T-helper 2 cell treated with Interferon-gamma antibody and Interleukin-4, amounts not matched to agents 100 ng/mL and 5 ng/mL, for 36 hours (primary cell): Measurements from ENCODE around the gene GRIK4. TPM values are rescaled to one million over a fixed set of nuclear protein-coding genes. Genes with fewer than 3 reads are reported as not detected.
"Not testable (repeated sequence)": the region's sequence is repeated elsewhere in the genome, so short reads cannot be mapped to it uniquely, and the experiment has no call there.

ENCODE experiments used
- intact Hi-C: fragments of 100-400 bp; cut with micrococcal nuclease; formaldehyde crosslinking; loops from one replicate; pipeline ENCODE4 v1.15.1; 2023
- total RNA-seq: library from RNA; stranded (reverse); gene quantifications from 2 replicates; pipeline ENCODE4 v1.2.3, GENCODE V29; 2022

The GRIK4 gene
- total RNA-seq, 1 donor from 2014 or later = not detected

- intact Hi-C loops = no loop called here
Observed at GRCh38 chr11:120601536-120601935, 90.0 kb downstream of the GRIK4 start.

GRCh38 chr11:120603071-120603470 lies 91.5 kb downstream of the GRIK4 start:
- intact Hi-C loops = no loop called here

GRCh38 chr11:120605469-120605868 lies 93.9 kb downstream of the GRIK4 start:
- intact Hi-C loops = no loop called here

GRCh38 chr11:120606211-120607010 lies 94.9 kb downstream of the GRIK4 start:
- intact Hi-C loops = no loop called here

- intact Hi-C loops = no loop called here
Observed at GRCh38 chr11:120608061-120608460, 96.5 kb downstream of the GRIK4 start.

GRCh38 chr11:120608760-120609211 lies 97.2 kb downstream of the GRIK4 start:
- intact Hi-C loops = no loop called here

GRCh38 chr11:120610111-120610510 lies 98.6 kb downstream of the GRIK4 start:
- intact Hi-C loops = no loop called here

- intact Hi-C loops = no loop called here
Observed at GRCh38 chr11:120611581-120611980, 100.0 kb downstream of the GRIK4 start.

GRCh38 chr11:120612513-120613263 lies 101.1 kb downstream of the GRIK4 start:
- intact Hi-C loops = no loop called here

- intact Hi-C loops = no loop called here
Observed at GRCh38 chr11:120613264-120614226, 102.0 kb downstream of the GRIK4 start.

- intact Hi-C loops = no loop called here
Observed at GRCh38 chr11:120615391-120615790, 103.8 kb downstream of the GRIK4 start.

- intact Hi-C loops = no loop called here
Observed at GRCh38 chr11:120618399-120618798, 106.9 kb downstream of the GRIK4 start.

GRCh38 chr11:120622189-120622875 lies 110.8 kb downstream of the GRIK4 start:
- intact Hi-C loops = no loop called here

GRCh38 chr11:120624992-120625391 lies 113.4 kb downstream of the GRIK4 start:
- intact Hi-C loops = not testable (repeated sequence)

- intact Hi-C loops = no loop called here
Observed at GRCh38 chr11:120625565-120625964, 114.0 kb downstream of the GRIK4 start.

GRCh38 chr11:120626791-120627190 lies 115.2 kb downstream of the GRIK4 start:
- intact Hi-C loops = no loop called here

GRCh38 chr11:120627327-120628163 lies 116.0 kb downstream of the GRIK4 start:
- intact Hi-C loops = no loop called here

GRCh38 chr11:120629407-120630080 lies 118.0 kb downstream of the GRIK4 start:
- intact Hi-C loops = no loop called here

- intact Hi-C loops = no loop called here
Observed at GRCh38 chr11:120630122-120630521, 118.6 kb downstream of the GRIK4 start.
